ENCODE data around the gene RPL23.

DNA sequence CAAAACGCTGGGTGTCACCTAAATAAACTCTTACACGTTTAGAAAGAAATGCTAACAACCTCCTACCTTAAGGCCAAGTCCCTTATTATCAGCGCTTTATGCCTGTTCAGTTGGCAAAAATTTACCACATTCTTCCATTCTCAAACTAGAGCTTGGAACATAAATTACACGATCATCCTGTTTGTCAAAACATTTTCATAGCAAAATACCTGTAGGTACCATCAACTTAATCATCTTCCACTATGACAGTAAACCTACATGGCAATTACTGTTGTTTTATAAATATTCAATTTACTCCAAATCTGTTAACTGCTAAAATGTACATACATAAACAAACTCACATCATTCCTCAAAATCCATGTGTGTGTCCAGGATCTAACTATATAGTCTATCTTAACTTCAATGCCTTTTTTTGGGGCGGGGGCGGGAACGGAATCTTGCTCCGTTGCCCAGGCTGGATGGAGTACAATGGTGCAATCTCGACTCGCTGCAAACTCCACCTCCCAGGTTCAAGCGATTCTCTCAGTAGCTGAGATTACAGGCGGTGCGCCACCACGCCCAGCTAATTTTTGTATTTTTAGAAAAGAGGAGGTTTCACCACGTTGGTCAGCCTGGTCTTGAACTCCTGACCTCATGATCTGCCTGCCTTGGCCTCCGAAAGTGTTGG lies 4.4 kb downstream of the RPL23 start:
- TF ChIP-seq CTCF (conservative IDR thresholded peaks at IDR 0.05) (no peak), ZFX (IDR thresholded peaks at IDR 0.05) (no peak)

Measured in C4-2B (cell line).